Aorta (tissue), 5 donors: Measurements from ENCODE around the gene RPP40. TPM values are rescaled to one million over a fixed set of nuclear protein-coding genes. Genes with fewer than 3 reads are reported as not detected.
"Not testable (repeated sequence)": the region's sequence is repeated elsewhere in the genome, so short reads cannot be mapped to it uniquely, and the experiment has no call there.

Source experiments
- ATAC-seq: fragments of 200-7000 bp; cut with Tn5 transposase; one replicate; pipeline ENCODE4 v1.9.1; 2022; ENCODE audit warnings: moderate library complexity; ENCODE audit not compliant: low FRiP score
- DNase-seq, 2 donors: peaks; one replicate each; pipeline ENCODE4 v3.0.0-alpha.2; 2020
- H3K27ac ChIP-seq, 2 donors: one replicate each; pipeline ENCODE4 v1.5.1; 2013; ENCODE audit warnings: low read length in 2 of 2, mild to moderate bottlenecking in 2 of 2, moderate library complexity in 2 of 2, control low read depth in 1 of 2, inconsistent platforms in 1 of 2, low read depth in 1 of 2
- H3K27me3 ChIP-seq, 2 donors: one replicate each; pipeline ENCODE4 v1.6.1; 2013; ENCODE audit warnings: control low read depth in 1 of 2, low read length in 1 of 2, mild to moderate bottlenecking in 1 of 2, moderate library complexity in 1 of 2; ENCODE audit not compliant: insufficient read depth in 2 of 2, control insufficient read depth in 1 of 2
- H3K36me3 ChIP-seq, 2 donors: one replicate each; pipeline ENCODE4 v1.6.1; 2013; ENCODE audit warnings: control low read depth in 1 of 2, low read length in 1 of 2, mild to moderate bottlenecking in 1 of 2; ENCODE audit not compliant: insufficient read depth in 2 of 2, control insufficient read depth in 1 of 2
- H3K4me1 ChIP-seq, 2 donors: one replicate each; pipeline ENCODE4 v1.6.1; 2013; ENCODE audit warnings: low read length in 2 of 2, control low read depth in 1 of 2, mild to moderate bottlenecking in 1 of 2, moderate library complexity in 1 of 2; ENCODE audit not compliant: insufficient read depth in 2 of 2, control insufficient read depth in 1 of 2
- H3K4me3 ChIP-seq, 2 donors: one replicate each; pipeline ENCODE4 v1.5.1; 2013; ENCODE audit warnings: low read length in 2 of 2, control low read depth in 1 of 2, mild to moderate bottlenecking in 1 of 2
- H3K9me3 ChIP-seq: one replicate; pipeline ENCODE4 v1.6.1; 2013; ENCODE audit warnings: mild to moderate bottlenecking, low read length; ENCODE audit not compliant: control insufficient read depth
- WGBS, 2 donors: extraction: QIAGEN DNeasy Blood & Tissue Kit; methylation state at CpG; one replicate each; pipeline ENCODE4 v1.1.7; 2013; 5-methylcytosine and 5-hydroxymethylcytosine counted together
- intact Hi-C, 2 donors: fragments of 100-400 bp; cut with DNase I; formaldehyde crosslinking; loops; one replicate each; pipeline versions ENCODE4 v1.14.2 to v1.15.0; 2022
- polyA plus RNA-seq, 2 donors: library from polyadenylated mRNA; stranded (reverse); fragments of 200-250 nt; gene quantifications; one replicate each; pipeline ENCODE4 v1.2.3, GENCODE V29; 2013
- total RNA-seq, 2 donors: library from RNA; stranded (reverse); fragmentation: NEBNext Ultra II Directional; extraction: Animal tissue kit (Norgen Biotek cat#: 25700); gene quantifications; one replicate each; pipeline ENCODE4 v1.2.1, GENCODE V29; 2021
- donor health status: healthy with polysubstance abuse.
- donor health status: Bipolar disorder and iron deficiency.
- donor health status: DM: no; HTN: no; CAD: no.
- donor health status: DM: no; HTN: no; CAD: no.
- donor health status: DM: yes; HTN: yes; CAD: no.

The RPP40 gene
- total and polyA plus RNA-seq, 4 donors: 2.0 to 5.6 (median 4.0) TPM

DNA sequence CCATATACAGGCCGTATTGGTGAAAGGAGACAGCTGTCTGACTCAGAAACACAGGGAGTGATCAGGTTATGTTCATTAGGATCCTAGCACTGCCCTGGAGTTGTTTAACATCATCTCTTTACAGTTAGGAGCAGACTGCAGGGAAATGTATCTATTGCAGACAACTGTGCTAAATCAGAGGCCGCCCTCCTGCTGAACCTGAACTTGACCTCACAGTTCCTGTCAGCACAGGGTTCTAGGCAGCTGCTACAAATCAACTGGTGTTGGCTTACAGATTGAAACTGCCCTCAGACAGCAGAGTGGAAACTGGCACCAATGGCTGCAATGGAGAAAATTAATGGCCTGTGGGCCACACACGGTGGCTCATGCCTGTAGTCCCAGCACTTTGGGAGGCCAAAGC is 3.7 kb upstream of the RPP40 start:
- no peaks in the 10 kb centered on the region for H3K9me3 ChIP-seq
- WGBS, 2 donors: 89 to 92% methylated on average over 3 of the region's 3 CpGs
- ATAC-seq (no peak), DNase-seq (no peak)
- no peaks in the 10 kb centered on the region for H3K27me3 ChIP-seq
- intact Hi-C loops: loop anchor here in 1 of 2 donors (10.0 kb wide), 1 partner anchor 77 kb away; the partner anchor contains the start of gene PPP1R3G
- H3K4me3 ChIP-seq: no peak overlapping the region
- H3K27ac ChIP-seq: no peak overlapping the region
- no peaks in the 10 kb centered on the region for H3K36me3 ChIP-seq
- no peaks in the 10 kb centered on the region for H3K4me1 ChIP-seq

DNA sequence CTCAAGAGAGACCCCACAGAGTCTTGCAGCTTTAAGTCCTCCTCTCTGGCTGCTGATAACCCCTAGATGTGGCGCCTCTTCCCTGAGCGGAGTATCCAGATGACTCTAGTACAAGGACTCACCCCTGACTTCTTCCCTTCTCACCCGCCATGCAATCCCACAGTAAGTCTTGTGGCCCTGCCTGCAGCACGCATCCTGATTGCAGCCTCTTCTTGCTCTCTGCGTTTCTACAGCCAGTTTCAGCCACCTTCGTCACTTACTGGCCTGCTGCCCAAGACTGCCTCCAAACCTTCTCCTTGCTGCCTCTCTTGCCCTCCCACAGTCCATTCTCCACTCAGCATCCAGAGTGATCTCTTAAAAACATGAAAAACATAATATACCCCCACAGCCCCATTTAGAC is 2.4 kb upstream of the RPP40 start:
- no peaks in the 10 kb centered on the region for H3K9me3 ChIP-seq
- ATAC-seq (no peak), DNase-seq (no peak)
- H3K27ac ChIP-seq: no peak overlapping the region
- no peaks in the 10 kb centered on the region for H3K27me3 ChIP-seq
- intact Hi-C loops: loop anchor here in 1 of 2 donors (10.0 kb wide), 1 partner anchor 79 kb away; the partner anchor contains the start of gene PPP1R3G
- H3K4me1 ChIP-seq: no peaks in the 10 kb centered on the region
- H3K36me3 ChIP-seq: no peaks in the 10 kb centered on the region
- H3K4me3 ChIP-seq: no peak overlapping the region
- 92 to 93% methylated on average over 6 of the region's 6 CpGs for whole genome bisulfite sequencing, 2 donors

DNA sequence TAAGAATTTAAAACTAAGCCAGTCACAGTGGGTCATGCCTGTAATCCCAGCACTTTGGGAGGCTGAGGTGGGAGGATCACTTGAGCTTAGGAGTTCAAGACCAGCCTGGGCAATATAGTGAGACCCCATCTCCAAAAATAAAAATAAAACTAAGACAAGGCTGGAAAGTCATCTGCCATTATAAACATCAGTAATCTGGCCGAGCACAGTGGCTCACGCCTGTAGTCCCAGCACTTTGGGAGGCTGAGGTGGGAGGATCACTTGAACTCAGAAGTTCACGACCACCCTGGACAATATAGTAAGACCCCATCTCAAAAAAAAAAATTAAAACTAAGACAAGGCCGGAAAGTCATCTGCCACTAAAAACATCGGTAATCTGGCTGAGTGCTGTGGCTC is 1.2 kb upstream of the RPP40 start:
- DNase-seq, H3K27me3 ChIP-seq, H3K9me3 ChIP-seq, H3K4me3 ChIP-seq, H3K36me3 ChIP-seq, ATAC-seq, H3K27ac ChIP-seq, H3K4me1 ChIP-seq: not testable (repeated sequence)
- 97 to 98% methylated on average over 5 of the region's 5 CpGs for WGBS, 2 donors
- intact Hi-C loops: loop anchor here in 1 of 2 donors (10.0 kb wide), 1 partner anchor 80 kb away; the partner anchor contains the start of gene PPP1R3G

DNA sequence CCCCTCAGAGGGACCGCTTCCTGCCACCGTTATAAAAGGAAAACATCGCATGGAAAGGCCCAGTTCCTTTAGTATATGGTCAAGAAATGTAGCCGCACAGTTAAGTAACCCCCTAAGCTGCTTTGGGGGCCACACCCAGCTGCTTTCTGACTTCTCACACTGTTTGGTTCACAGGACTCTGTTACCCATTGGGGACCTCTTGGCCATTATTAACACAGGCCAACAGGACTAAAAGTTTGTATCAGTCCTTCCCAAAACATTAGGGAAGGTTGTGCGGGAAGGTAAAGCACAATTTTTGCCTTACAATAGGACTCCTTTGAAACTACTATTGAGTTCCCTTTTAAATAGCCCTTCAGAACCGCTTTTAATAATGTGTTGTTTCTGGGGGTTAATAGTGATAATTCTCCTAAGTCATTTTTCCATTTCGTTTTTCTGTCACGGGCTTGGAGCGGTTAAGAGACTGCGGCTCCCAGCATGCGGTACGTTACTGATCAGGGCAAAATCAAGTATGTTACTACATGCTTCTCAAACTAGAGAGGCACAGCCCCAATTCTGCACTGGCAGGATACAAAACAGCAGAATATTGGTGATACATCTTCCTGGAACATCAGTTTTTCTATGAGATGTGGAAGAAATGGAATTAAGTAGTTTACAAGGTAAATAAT is 668 bp upstream of the RPP40 start:
- ATAC-seq: no peak
- intact Hi-C loops: loop anchor here in 1 of 2 donors (1.0 to 10.0 kb wide), 2 partner anchors 22 to 80 kb away; partner anchors contain the start of gene PPP1R3G
- Histone ChIP-seq H3K27ac (peak overlapping the region in 1 of 2 donors; percentile 22), H3K36me3 (no peaks in the 10 kb centered on the region), H3K4me3 (peak overlapping the region; percentile 8 to 21), H3K27me3 (no peaks in the 10 kb centered on the region), H3K9me3 (no peaks in the 10 kb centered on the region), H3K4me1 (no peaks in the 10 kb centered on the region)
- DNase-seq: no peak
- WGBS, 2 donors: 44 to 46% methylated on average over 12 of the region's 12 CpGs

DNA sequence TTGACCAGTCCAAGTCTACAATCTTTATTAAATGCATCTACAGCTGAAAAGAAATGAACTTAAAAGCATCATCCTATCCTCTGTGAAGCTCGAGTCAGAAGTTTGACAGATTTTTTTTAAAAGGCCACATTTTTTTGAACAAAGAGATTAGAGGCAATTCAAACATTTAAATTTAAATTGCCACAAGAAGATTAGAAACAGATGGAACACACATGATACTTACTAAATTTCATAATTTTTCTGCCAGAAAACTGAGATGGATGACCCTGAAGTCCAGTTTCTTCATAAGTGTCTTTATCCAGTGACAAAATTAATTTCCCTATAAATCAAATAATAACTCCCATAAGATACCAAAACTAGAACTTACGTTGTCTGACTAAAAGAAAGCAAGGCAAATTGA is 4.3 kb downstream of the RPP40 start:
- WGBS, 2 donors: 48 to 87% methylated on average over 2 of the region's 2 CpGs
- no peak for DNase-seq
- no peak for ATAC-seq
- H3K36me3 ChIP-seq: peaks cover 0 to 2% of the 10 kb centered on the region in 2 donors
- no peaks in the 10 kb centered on the region for H3K27me3 ChIP-seq
- no peaks in the 10 kb centered on the region for H3K4me1 ChIP-seq
- intact Hi-C loops: no loop called here
- no peaks in the 10 kb centered on the region for H3K9me3 ChIP-seq
- H3K27ac ChIP-seq: no peak overlapping the region
- no peak overlapping the region for H3K4me3 ChIP-seq

DNA sequence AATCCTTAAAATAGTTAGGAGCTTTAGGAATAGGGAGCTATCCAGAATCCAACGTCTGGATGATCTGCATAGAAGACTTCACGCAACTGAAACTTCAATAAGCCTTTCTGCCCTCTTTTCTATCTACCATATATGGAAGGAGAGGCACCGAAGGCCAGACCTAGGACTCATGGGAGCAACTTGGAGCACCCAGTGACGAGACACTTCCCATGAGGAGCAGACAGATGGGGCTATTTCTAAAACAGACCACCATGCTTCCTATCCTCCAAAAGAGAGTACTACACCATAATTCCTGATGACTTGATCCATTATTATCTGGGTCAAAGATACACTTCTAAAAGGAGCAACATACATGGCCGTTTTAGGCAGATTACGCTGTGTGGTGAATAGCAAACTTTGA is 6.0 kb downstream of the RPP40 start:
- H3K4me3 ChIP-seq: no peak overlapping the region
- DNase-seq: no peak
- no peak for ATAC-seq
- H3K9me3 ChIP-seq: no peaks in the 10 kb centered on the region
- intact Hi-C loops: no loop called here
- H3K4me1 ChIP-seq: no peaks in the 10 kb centered on the region
- 77 to 85% methylated on average over 6 of the region's 6 CpGs for WGBS, 2 donors
- H3K27ac ChIP-seq: no peak overlapping the region
- peaks cover 0 to 2% of the 10 kb centered on the region in 2 donors for H3K36me3 ChIP-seq
- H3K27me3 ChIP-seq: no peaks in the 10 kb centered on the region

DNA sequence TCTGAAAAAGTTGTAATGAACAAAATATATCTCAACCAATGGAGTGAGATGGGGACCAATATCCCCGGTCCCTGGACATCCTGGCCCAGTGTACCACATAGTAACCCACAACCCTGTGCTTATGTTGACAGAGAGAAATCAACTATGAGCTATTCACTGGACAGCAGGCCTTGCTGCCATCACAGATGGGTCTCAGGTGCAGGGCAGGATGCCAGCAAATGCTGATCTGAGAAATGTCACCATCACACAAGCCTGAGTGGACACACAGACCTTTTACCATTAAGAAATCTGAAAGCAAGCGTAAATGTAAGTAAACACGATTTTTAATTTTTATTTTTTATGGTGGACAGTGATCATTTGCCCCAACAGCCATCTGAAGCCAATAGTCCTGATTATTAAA is 9.1 kb downstream of the RPP40 start:
- no peaks in the 10 kb centered on the region for H3K9me3 ChIP-seq
- no peak overlapping the region for H3K27ac ChIP-seq
- H3K4me1 ChIP-seq: no peaks in the 10 kb centered on the region
- H3K27me3 ChIP-seq: no peaks in the 10 kb centered on the region
- no peak overlapping the region for H3K4me3 ChIP-seq
- 91 to 95% methylated on average over 3 of the region's 3 CpGs for WGBS, 2 donors
- no peak for DNase-seq
- peaks cover 0 to 2% of the 10 kb centered on the region in 2 donors for H3K36me3 ChIP-seq
- intact Hi-C loops: no loop called here
- no peak for ATAC-seq

DNA sequence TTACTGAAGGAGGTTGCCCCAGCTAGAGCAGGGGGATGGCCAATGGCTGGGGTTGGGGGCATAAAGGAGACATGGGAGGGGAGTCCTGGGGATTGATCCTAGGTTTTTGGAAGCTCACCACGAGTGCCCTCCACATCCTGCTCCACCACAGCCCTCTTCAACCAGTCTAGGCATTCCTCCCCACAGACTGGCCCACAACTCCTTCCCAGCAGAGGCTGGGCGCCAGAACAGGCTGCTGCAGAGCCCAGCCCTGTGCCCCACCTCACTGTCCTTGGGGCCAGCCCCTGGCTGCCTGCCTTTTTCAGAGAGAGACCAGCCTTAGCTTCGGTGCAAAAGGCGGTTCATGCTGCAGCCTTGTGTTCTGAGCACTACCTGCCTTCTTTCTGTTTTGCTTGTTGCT is 16.4 kb downstream of the RPP40 start:
- Histone ChIP-seq H3K4me3 (no peak overlapping the region), H3K36me3 (no peaks in the 10 kb centered on the region), H3K27me3 (no peaks in the 10 kb centered on the region), H3K27ac (no peak overlapping the region), H3K4me1 (no peaks in the 10 kb centered on the region), H3K9me3 (peaks cover 2% of the 10 kb centered on the region)
- 69 to 82% methylated on average over 4 of the region's 4 CpGs for WGBS, 2 donors
- ATAC-seq: no peak
- intact Hi-C loops: no loop called here
- no peak for DNase-seq

DNA sequence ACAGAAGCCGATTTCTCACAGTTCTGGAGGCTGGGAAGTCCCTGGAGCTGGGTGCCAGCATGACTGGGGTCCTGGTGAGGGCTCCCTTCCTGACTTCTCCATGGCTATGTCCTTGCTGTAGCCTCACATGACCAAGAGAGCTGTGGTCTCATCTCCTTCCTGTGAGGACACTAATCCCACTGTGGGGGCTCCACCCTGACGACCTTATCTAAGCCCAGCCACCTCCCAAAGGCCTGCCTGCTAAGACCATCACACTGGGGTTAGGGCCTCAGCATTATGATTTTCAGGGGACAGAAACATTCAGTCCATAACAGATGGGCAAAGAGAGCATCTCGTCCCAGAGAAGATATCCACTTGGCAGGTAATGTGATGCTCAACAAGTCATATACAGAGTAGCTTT is 16.8 kb downstream of the RPP40 start:
- Histone ChIP-seq H3K9me3 (peaks cover 2% of the 10 kb centered on the region), H3K4me1 (no peaks in the 10 kb centered on the region), H3K36me3 (no peaks in the 10 kb centered on the region), H3K27ac (no peak overlapping the region), H3K4me3 (no peak overlapping the region), H3K27me3 (no peaks in the 10 kb centered on the region)
- WGBS, 2 donors: 80 to 86% methylated on average over 3 of the region's 3 CpGs
- intact Hi-C loops: no loop called here
- DNase-seq: no peak
- ATAC-seq: no peak
